Right lobe of liver (tissue), 6 donors: Measurements from ENCODE around the gene ZNF219. TPM values are rescaled to one million over a fixed set of nuclear protein-coding genes. Genes with fewer than 3 reads are reported as not detected.
A peak's percentile ranks its signal among the peaks of the same experiment; 100 is the strongest.

Source experiments
- ATAC-seq, 4 donors: fragments of 200-7000 bp; cut with Tn5 transposase; one replicate each; pipeline ENCODE4 v1.9.1; 2020; ENCODE audit warnings: mild to moderate bottlenecking in 4 of 4, moderate library complexity in 4 of 4
- DNase-seq, 3 donors: peaks; one replicate each; pipeline ENCODE4 v3.0.0-alpha.2; 2020
- H3K27ac ChIP-seq, 3 donors: fragments of 200-600 bp; one replicate each; pipeline ENCODE4 v1.8.0; 2022
- H3K27me3 ChIP-seq, 2 donors: fragments of 200-600 bp; one replicate each; pipeline ENCODE4 v1.8.0; 2022
- H3K36me3 ChIP-seq, 4 donors: fragments of 200-600 bp; sonication (generic) in 1 of 4; one replicate each; pipeline versions ENCODE4 v1.5.1 to v1.8.0; 2017 to 2022; ENCODE audit warnings: control low read depth in 1 of 4
- H3K4me1 ChIP-seq, 4 donors: fragments of 200-600 bp; sonication (generic) in 1 of 4; one replicate each; pipeline versions ENCODE4 v1.5.1 to v1.8.0; 2017 to 2022; ENCODE audit warnings: control low read depth in 1 of 4
- H3K4me3 ChIP-seq, 3 donors: fragments of 200-600 bp; one replicate each; pipeline ENCODE4 v1.8.0; 2022
- H3K9me3 ChIP-seq, 4 donors: fragments of 200-600 bp; sonication (generic) in 1 of 4; one replicate each; pipeline versions ENCODE4 v1.5.1 to v1.8.0; 2017 to 2022; ENCODE audit warnings: control low read depth in 1 of 4
- POLR2A ChIP-seq: fragments of 450-650 bp; IDR thresholded peaks from one replicate; pipeline ENCODE4 v1.6.1; 2017; ENCODE audit warnings: antibody characterized with exemption, mild to moderate bottlenecking
- WGBS: methylation state at CpG from one replicate; pipeline ENCODE4 v1.1.6; 2018; ENCODE audit warnings: low coverage, low lambda C conversion rate; ENCODE audit not compliant: insufficient coverage; ENCODE audit errors: missing lambda C conversion rate; 5-methylcytosine and 5-hydroxymethylcytosine counted together
- intact Hi-C, 2 donors: fragments of 100-400 bp; cut with DNase I; formaldehyde crosslinking; loops; one replicate each; pipeline versions ENCODE4 v1.11.2 to v1.14.1; 2022
- total RNA-seq, 6 experiments: library from RNA; depleted of rRNA in 2 of 6; stranded (reverse); fragments of >200 nt in 2 of 6; fragmentation: NEBNext Ultra II Directional in 3 of 6; extraction: Animal tissue kit (Norgen Biotek cat#: 25700) in 3 of 6; gene quantifications; one replicate each; pipeline versions ENCODE4 v1.1.0 to v1.2.4, GENCODE V29; 2016 to 2023
- TF ChIP-seq, protein P1 (sequence below), 4 donors: fragments of 200-600 bp in 3 of 4; fragments of 450-650 bp in 1 of 4; IDR thresholded peaks; one replicate each; pipeline versions ENCODE4 v1.5.1 to v1.8.0; 2016 to 2022; ENCODE audit warnings: antibody characterized with exemption in 4 of 4, mild to moderate bottlenecking in 2 of 4
- donor health status: DM: no; HTN: yes; CAD: no.
- donor health status: DM: no; HTN: no; CAD: no.
- donor health status: DM: no; HTN: no; CAD: no.
- donor health status: DM: no; HTN: yes; CAD: no.
- donor health status: DM: no; HTN: yes; CAD: no.

Gene ZNF219
- total RNA-seq, 6 experiments from 2014 or later: 6.9 to 20.6 (median 9.3) TPM

DNA sequence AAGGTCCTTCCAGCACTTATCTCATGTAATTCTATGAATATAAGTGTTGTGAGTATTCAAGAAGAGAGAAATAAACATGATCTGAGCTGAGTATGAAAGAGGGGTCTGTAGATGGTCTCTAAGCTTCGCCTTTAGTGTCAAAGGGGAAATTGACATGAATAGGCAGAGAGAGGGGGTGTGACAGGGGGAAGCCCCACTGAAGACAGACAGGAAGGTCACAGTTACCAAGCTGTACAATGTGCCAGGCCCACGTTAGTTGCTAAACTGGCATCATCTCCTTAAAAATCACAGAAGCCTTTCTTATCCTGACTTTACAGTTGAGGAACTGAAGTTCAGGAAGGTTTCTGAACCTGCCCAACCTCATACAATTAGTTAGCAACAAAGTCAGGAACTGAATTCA lies 20.8 kb downstream of the ZNF219 start:
- H3K4me3 ChIP-seq: no peak overlapping the region
- H3K4me1 ChIP-seq: no peaks in the 10 kb centered on the region
- intact Hi-C loops: no loop called here
- WGBS: 80% methylated on average over 1 of the region's 2 CpGs
- ATAC-seq: no peak
- TF ChIP-seq, protein P1, sequence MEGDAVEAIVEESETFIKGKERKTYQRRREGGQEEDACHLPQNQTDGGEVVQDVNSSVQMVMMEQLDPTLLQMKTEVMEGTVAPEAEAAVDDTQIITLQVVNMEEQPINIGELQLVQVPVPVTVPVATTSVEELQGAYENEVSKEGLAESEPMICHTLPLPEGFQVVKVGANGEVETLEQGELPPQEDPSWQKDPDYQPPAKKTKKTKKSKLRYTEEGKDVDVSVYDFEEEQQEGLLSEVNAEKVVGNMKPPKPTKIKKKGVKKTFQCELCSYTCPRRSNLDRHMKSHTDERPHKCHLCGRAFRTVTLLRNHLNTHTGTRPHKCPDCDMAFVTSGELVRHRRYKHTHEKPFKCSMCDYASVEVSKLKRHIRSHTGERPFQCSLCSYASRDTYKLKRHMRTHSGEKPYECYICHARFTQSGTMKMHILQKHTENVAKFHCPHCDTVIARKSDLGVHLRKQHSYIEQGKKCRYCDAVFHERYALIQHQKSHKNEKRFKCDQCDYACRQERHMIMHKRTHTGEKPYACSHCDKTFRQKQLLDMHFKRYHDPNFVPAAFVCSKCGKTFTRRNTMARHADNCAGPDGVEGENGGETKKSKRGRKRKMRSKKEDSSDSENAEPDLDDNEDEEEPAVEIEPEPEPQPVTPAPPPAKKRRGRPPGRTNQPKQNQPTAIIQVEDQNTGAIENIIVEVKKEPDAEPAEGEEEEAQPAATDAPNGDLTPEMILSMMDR (IDR thresholded peaks at IDR 0.05): no peak
- no peak for TF ChIP-seq POLR2A
- peaks cover 0 to 59% (median 26%) of the 10 kb centered on the region in 4 donors for H3K36me3 ChIP-seq
- no peak overlapping the region for H3K27ac ChIP-seq
- DNase-seq: no peak
- no peaks in the 10 kb centered on the region for H3K9me3 ChIP-seq
- no peaks in the 10 kb centered on the region for H3K27me3 ChIP-seq

DNA sequence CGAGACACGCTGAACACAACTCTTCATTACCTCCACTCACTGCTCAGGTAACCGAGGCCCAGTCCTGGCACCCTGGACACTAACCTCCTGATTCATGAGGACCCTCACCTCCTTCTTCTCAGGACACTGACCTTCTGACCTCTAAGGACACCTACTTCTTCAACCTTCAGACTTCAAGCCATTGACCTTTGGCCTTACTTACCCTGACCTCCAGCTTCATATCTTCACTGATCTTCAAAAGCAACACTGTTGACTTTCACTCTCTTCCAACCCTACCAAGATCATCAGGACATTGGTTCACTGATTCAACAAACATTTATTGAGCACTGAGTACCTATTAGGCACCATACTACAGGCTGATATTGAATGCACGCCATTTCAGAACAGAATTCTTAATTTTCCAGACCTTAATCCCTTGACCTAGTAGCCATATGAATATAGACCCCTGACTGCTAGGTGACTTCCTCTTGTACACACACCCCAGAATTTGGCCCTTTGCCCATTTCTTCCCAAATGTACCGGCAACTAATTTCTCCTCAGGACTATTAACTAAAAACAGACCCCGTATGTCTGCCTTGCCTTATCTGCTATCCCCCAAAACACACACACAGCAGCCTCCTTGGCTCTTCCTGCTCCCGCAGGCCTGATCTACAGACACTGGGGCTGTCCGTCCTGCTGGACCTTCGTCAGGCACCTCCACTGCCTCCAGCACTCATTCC lies 22.6 kb downstream of the ZNF219 start:
- ATAC-seq: no peak
- H3K36me3 ChIP-seq: peaks cover 0 to 48% (median 14%) of the 10 kb centered on the region in 4 donors
- intact Hi-C loops: no loop called here

DNA sequence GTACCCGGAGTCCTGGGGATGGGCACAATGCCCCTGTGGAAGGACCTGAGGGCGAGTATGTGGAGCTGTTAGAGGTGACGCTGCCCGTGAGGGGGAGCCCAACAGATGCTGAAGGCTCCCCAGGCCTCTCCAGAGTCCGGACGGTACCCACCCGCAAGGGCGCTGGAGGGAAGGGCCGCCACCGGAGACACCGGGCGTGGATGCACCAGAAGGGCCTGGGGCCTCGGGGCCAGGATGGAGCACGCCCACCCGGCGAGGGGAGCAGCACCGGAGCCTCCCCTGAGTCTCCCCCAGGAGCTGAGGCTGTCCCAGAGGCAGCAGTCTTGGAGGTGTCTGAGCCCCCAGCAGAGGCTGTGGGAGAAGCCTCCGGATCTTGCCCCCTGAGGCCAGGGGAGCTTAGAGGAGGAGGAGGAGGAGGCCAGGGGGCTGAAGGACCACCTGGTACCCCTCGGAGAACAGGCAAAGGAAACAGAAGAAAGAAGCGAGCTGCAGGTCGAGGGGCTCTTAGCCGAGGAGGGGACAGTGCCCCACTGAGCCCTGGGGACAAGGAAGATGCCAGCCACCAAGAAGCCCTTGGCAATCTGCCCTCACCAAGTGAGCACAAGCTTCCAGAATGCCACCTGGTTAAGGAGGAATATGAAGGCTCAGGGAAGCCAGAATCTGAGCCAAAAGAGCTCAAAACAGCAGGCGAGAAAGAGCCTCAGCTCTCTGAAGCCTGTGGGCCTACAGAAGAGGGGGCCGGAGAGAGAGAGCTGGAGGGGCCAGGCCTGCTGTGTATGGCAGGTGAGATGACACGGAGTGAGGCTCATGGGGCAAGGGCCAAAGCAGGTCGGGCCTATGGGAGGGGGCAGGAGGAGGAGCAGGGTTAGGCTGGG lies 23.8 kb downstream of the ZNF219 start:
- Histone ChIP-seq H3K4me1 (peaks cover 0 to 11% (median 0%) of the 10 kb centered on the region in 4 donors), H3K36me3 (peaks cover 0 to 38% (median 9%) of the 10 kb centered on the region in 4 donors), H3K27ac (no peak overlapping the region), H3K4me3 (no peak overlapping the region), H3K9me3 (no peaks in the 10 kb centered on the region), H3K27me3 (no peaks in the 10 kb centered on the region)
- ATAC-seq (no peak), DNase-seq (peak in 1 of 3 donors; percentile 45)
- WGBS: 69% methylated on average over 9 of the region's 26 CpGs
- TF ChIP-seq POLR2A: no peak
- TF ChIP-seq, protein P1 (IDR thresholded peaks at IDR 0.05): no peak
- intact Hi-C loops: no loop called here

More for the DNA sequence above, 22.6 kb downstream of the ZNF219 start:
- no peak overlapping the region for H3K4me3 ChIP-seq
- WGBS: 81% methylated on average over 7 of the region's 9 CpGs
- H3K4me1 ChIP-seq: peaks cover 0 to 8% (median 0%) of the 10 kb centered on the region in 4 donors
- H3K27me3 ChIP-seq: no peaks in the 10 kb centered on the region
- no peaks in the 10 kb centered on the region for H3K9me3 ChIP-seq
- no peak overlapping the region for H3K27ac ChIP-seq
- no peak for TF ChIP-seq POLR2A
- TF ChIP-seq, protein P1 (IDR thresholded peaks at IDR 0.05): no peak
- no peak for DNase-seq

DNA sequence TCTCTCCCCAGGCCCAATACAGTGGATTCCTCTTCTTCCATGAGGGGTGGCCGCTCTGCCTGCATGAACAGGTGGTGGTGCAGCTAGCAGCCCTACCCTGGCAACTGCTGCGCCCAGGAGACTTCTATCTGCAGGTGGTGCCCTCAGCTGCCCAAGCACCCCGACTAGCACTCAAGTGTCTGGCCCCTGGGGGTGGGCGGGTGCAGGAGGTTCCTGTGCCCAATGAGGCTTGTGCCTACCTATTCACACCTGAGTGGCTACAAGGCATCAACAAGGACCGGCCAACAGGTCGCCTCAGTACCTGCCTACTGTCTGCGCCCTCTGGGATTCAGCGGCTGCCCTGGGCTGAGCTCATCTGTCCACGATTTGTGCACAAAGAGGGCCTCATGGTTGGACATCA lies 24.5 kb downstream of the ZNF219 start:
- Histone ChIP-seq H3K4me1 (peaks cover 0 to 18% (median 3%) of the 10 kb centered on the region in 4 donors), H3K9me3 (no peaks in the 10 kb centered on the region), H3K36me3 (peaks cover 0 to 30% (median 6%) of the 10 kb centered on the region in 4 donors), H3K27ac (no peak overlapping the region), H3K27me3 (no peaks in the 10 kb centered on the region), H3K4me3 (no peak overlapping the region)
- no peak for ATAC-seq
- DNase-seq: no peak
- WGBS: no CpG with 5 or more reads among the region's 9 CpGs
- intact Hi-C loops: no loop called here
- no peak for TF ChIP-seq POLR2A
- TF ChIP-seq, protein P1 (IDR thresholded peaks at IDR 0.05): no peak
